GM19351 (cell line): ENCODE measurements around the gene ARMC5.
"Not testable (repeated sequence)": the region's sequence is repeated elsewhere in the genome, so short reads cannot be mapped to it uniquely, and the experiment has no call there.

ENCODE experiments used
- ATAC-seq: cut with Tn5 transposase; IDR thresholded peaks from one replicate; pipeline ENCODE4 v1.9.1; 2021; ENCODE audit warnings: mild to moderate bottlenecking, moderate library complexity; ENCODE audit not compliant: unreplicated experiment

Gene ARMC5

GRCh38 chr16:31435341-31436220 is 23.7 kb upstream of the ARMC5 start:
- no peak for ATAC-seq

GRCh38 chr16:31436221-31437045 is 22.9 kb upstream of the ARMC5 start:
- ATAC-seq: no peak

- no peak for ATAC-seq
Measured at GRCh38 chr16:31438414-31438813, 20.9 kb upstream of the ARMC5 start.

GRCh38 chr16:31439023-31439422 is 20.3 kb upstream of the ARMC5 start:
- ATAC-seq: not testable (repeated sequence)

- ATAC-seq: no peak
Measured at GRCh38 chr16:31439519-31439918, 19.8 kb upstream of the ARMC5 start.

- no peak for ATAC-seq
Measured at GRCh38 chr16:31440516-31441184, 18.7 kb upstream of the ARMC5 start.

- ATAC-seq: no peak
Measured at GRCh38 chr16:31441956-31442355, 17.3 kb upstream of the ARMC5 start.

GRCh38 chr16:31445931-31446330 is 13.4 kb upstream of the ARMC5 start:
- not testable (repeated sequence) for ATAC-seq

GRCh38 chr16:31451201-31451600 is 8.1 kb upstream of the ARMC5 start:
- no peak for ATAC-seq

- peak; percentile 64 for ATAC-seq
Measured at GRCh38 chr16:31451681-31452351, 7.5 kb upstream of the ARMC5 start.

- ATAC-seq: no peak
Measured at GRCh38 chr16:31452631-31453106, 6.6 kb upstream of the ARMC5 start.

- no peak for ATAC-seq
Measured at GRCh38 chr16:31453255-31454204, 5.8 kb upstream of the ARMC5 start.

- no peak for ATAC-seq
Measured at GRCh38 chr16:31455601-31456314, 3.5 kb upstream of the ARMC5 start.

- no peak for ATAC-seq
Measured at GRCh38 chr16:31456988-31457360, 2.3 kb upstream of the ARMC5 start.

GRCh38 chr16:31458073-31458843 is 1.0 kb upstream of the ARMC5 start:
- peak; percentile 14 for ATAC-seq

- peak; percentile 61 for ATAC-seq
Measured at GRCh38 chr16:31459687-31460581, 633 bp downstream of the ARMC5 start.

- ATAC-seq: no peak
Measured at GRCh38 chr16:31460582-31461002, 1.3 kb downstream of the ARMC5 start.
